Measurements from ENCODE around the gene HCN2. TPM values are rescaled to one million over a fixed set of nuclear protein-coding genes. Genes with fewer than 3 reads are reported as not detected.

The HCN2 gene
- total RNA-seq, 1 experiment from 2014 or later = 9.2 TPM

GRCh38 chr19:657611-658010 is 67.9 kb downstream of the HCN2 start:
- DNase-seq (ENCODE audit: low spot score) = no peak
- Mint-ChIP-seq H3K4me1 (peaks cover 17% of the 10 kb centered on the region), H3K27me3 (ENCODE audit: low read depth) (no peaks in the 10 kb centered on the region), H3K4me3 (no peak overlapping the region), H3K27ac (no peak overlapping the region), H3K36me3 (no peaks in the 10 kb centered on the region), H3K9me3 (no peaks in the 10 kb centered on the region)
- TF ChIP-seq AFF4 (CRISPR knock-in tag; IDR thresholded peaks at IDR 0.05; ENCODE audit: borderline replicate concordance) = no peak
- TF ChIP-seq ZNF416 (CRISPR knock-in tag; IDR thresholded peaks at IDR 0.05) = no peak
- no peak for TF ChIP-seq TCF7 (CRISPR knock-in tag; IDR thresholded peaks at IDR 0.05; ENCODE audit: low read depth)
- TF ChIP-seq ZNF317 (CRISPR knock-in tag; IDR thresholded peaks at IDR 0.05; ENCODE audit: borderline replicate concordance, low read depth) = no peak
- POLR2A ChIA-PET = no interaction called here
- no peak for ATAC-seq
- CTCF ChIA-PET = interaction anchor here (1.4 kb wide), 1 partner anchor 13 kb away, joined by 4 read pairs; no protein-coding TSS in a partner anchor

GRCh38 chr19:658059-658839 is 68.6 kb downstream of the HCN2 start:
- H3K4me3 Mint-ChIP-seq = no peak overlapping the region
- H3K27ac Mint-ChIP-seq = no peak overlapping the region
- H3K36me3 Mint-ChIP-seq = no peaks in the 10 kb centered on the region
- no peak for TF ChIP-seq SP1 (CRISPR knock-in tag; conservative IDR thresholded peaks at IDR 0.05)
- TF ChIP-seq E2F5 (CRISPR knock-in tag; IDR thresholded peaks at IDR 0.05) = no peak
- no peak for TF ChIP-seq NR1H2 (CRISPR knock-in tag; IDR thresholded peaks at IDR 0.05)
- no peak for TF ChIP-seq IRF2 (CRISPR knock-in tag; IDR thresholded peaks at IDR 0.05; ENCODE audit: borderline replicate concordance, low read depth)
- no peak for TF ChIP-seq TCF7 (CRISPR knock-in tag; IDR thresholded peaks at IDR 0.05; ENCODE audit: low read depth)
- no peak for TF ChIP-seq ATF3 (CRISPR knock-in tag; conservative IDR thresholded peaks at IDR 0.05)
- no peak for TF ChIP-seq MYBL2 (CRISPR knock-in tag; IDR thresholded peaks at IDR 0.05)
- no peak for TF ChIP-seq ZMAT4 (CRISPR knock-in tag; IDR thresholded peaks at IDR 0.05)
- no peak for TF ChIP-seq NFATC4 (CRISPR knock-in tag; IDR thresholded peaks at IDR 0.05)
- H3K9me3 Mint-ChIP-seq = no peaks in the 10 kb centered on the region
- ATAC-seq (no peak), DNase-seq (ENCODE audit: low spot score) (no peak)
- POLR2A ChIA-PET = interaction anchor here (0.5 kb wide), 1 partner anchor 8 kb away, joined by 3 read pairs; no protein-coding TSS in a partner anchor
- H3K4me1 Mint-ChIP-seq = peaks cover 17% of the 10 kb centered on the region
- CTCF ChIA-PET = no interaction called here
- no peaks in the 10 kb centered on the region for H3K27me3 Mint-ChIP-seq (ENCODE audit: low read depth)

- Mint-ChIP-seq H3K36me3 (no peaks in the 10 kb centered on the region), H3K9me3 (no peaks in the 10 kb centered on the region), H3K4me1 (peaks cover 20% of the 10 kb centered on the region), H3K27ac (peak overlapping the region; percentile 82), H3K27me3 (ENCODE audit: low read depth) (peaks cover 2% of the 10 kb centered on the region; the same call in 1 of the 2 replicates), H3K4me3 (no peak overlapping the region)
- no peak for DNase-seq (ENCODE audit: low spot score)
- no peak for ATAC-seq
- ChIA-PET POLR2A (interaction anchor here (0.5 to 0.6 kb wide), 2 partner anchors 9 to 55 kb away, joined by 3 to 4 read pairs; no protein-coding TSS in a partner anchor), CTCF (interaction anchor here (0.9 kb wide), 1 partner anchor 11 kb away, joined by 3 read pairs; no protein-coding TSS in a partner anchor)
- TF ChIP-seq STAT6 (CRISPR knock-in tag; conservative IDR thresholded peaks at IDR 0.05; ENCODE audit: low read depth) = no peak
- TF ChIP-seq ZNF121 (CRISPR knock-in tag; IDR thresholded peaks at IDR 0.05) = no peak
- no peak for TF ChIP-seq ZNF138 (CRISPR knock-in tag; conservative IDR thresholded peaks at IDR 0.05)
- no peak for TF ChIP-seq FOXJ3 (CRISPR knock-in tag; IDR thresholded peaks at IDR 0.05; ENCODE audit: borderline replicate concordance)
- TF ChIP-seq CDX4 (CRISPR knock-in tag; IDR thresholded peaks at IDR 0.05; ENCODE audit: borderline replicate concordance) = no peak
- TF ChIP-seq IRF2 (CRISPR knock-in tag; IDR thresholded peaks at IDR 0.05; ENCODE audit: borderline replicate concordance, low read depth) = no peak
- no peak for TF ChIP-seq NR2C2 (CRISPR knock-in tag; IDR thresholded peaks at IDR 0.05)
- no peak for TF ChIP-seq USF1 (CRISPR knock-in tag; IDR thresholded peaks at IDR 0.05)
These were observed 69.5 kb downstream of the HCN2 start for GRCh38 chr19:658916-659839.

Data from WTC11 (cell line).